Astrocyte of the cerebellum (primary cell): ENCODE measurements around the gene KCNK5.

Source experiments
- DNase-seq: peaks from one replicate; pipeline ENCODE4 v3.0.0-alpha.2; 2011; ENCODE audit warnings: low read depth
- H3K4me3 ChIP-seq: 2 replicates; pipeline ENCODE4 v1.5.1; 2011; ENCODE audit warnings: mild to moderate bottlenecking, low read depth, low read length, moderate library complexity
- CTCF ChIP-seq: IDR thresholded peaks from 2 replicates; pipeline ENCODE4 v1.5.1; 2012; ENCODE audit warnings: low read length, low read depth, moderate library complexity, mild to moderate bottlenecking; ENCODE audit errors: missing control alignments
- in situ Hi-C: cut with HindIII; loops from 2 replicates; pipeline ENCODE4 v1.10.0; 2017; ENCODE audit warnings: low sequenced_read_pairs

The KCNK5 gene

GRCh38 chr6:39144481-39145173, 84.6 kb downstream of the KCNK5 start:
- no peak for TF ChIP-seq CTCF
- no peak overlapping the region for H3K4me3 ChIP-seq
- in situ Hi-C loops, result no loop called here
- DNase-seq, result no peak

- in situ Hi-C loops, result no loop called here
- no peak overlapping the region for H3K4me3 ChIP-seq
- DNase-seq, result no peak
- TF ChIP-seq CTCF, result no peak
These were observed 85.9 kb downstream of the KCNK5 start for GRCh38 chr6:39143238-39143930.

GRCh38 chr6:39140556-39141167, 88.6 kb downstream of the KCNK5 start:
- in situ Hi-C loops, result no loop called here
- no peak overlapping the region for H3K4me3 ChIP-seq
- no peak for TF ChIP-seq CTCF
- DNase-seq, result no peak
